Measurements from ENCODE around the gene DNAJC5. TPM values are rescaled to one million over a fixed set of nuclear protein-coding genes. Genes with fewer than 3 reads are reported as not detected.

The DNAJC5 gene
- total RNA-seq, 6 donors from 2014 or later: 44.6 to 66.0 (median 60.7) TPM

DNA sequence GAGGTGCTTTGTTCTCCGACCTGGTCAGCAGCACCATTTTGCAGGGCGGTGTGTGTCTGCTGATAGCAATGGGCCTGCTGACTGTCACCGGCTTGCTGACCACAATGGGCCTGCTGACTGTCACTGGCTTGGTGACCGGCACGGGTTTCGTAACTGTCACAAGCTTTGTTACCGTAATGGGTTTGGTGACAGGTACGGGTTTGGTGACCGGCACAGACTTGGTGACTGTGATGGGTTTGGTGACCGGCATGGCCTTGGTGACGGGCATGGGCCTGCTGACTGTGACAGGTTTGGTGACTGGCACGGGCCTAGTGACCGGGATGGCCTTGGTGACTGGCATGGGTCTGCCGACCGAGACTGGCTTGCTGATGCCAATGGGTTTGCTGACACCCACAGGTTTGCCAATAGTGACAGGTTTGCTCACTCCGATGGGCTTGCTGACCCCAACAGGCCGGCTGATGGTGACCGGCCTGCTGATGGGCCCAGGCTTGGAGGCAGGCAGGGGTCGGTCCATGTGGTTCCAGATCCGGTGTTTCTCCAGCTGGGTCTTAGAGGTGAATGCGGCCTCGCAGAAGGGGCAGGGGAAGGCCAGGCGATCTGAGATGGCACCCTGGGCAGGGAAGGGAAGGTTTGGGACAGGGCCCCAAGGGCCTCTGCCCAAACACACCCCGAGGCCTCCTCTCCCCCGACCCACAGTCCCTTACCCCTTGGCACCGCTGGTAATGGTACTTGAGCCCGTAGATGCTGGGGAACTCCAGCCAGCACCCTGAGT lies 71.4 kb downstream of the DNAJC5 start:
- DNase-seq (peak in 1 of 2 donors; percentile 49), ATAC-seq (ENCODE audit: low FRiP score in 2 of 2) (no peak)
- 94 to 96% methylated on average over 15 to 27 of the region's 27 CpGs for WGBS, 2 donors
- Histone ChIP-seq H3K36me3 (peaks cover 0 to 42% (median 32%) of the 10 kb centered on the region in 4 donors), H3K9me3 (peaks cover 0 to 13% (median 0%) of the 10 kb centered on the region in 4 donors), H3K27ac (no peak overlapping the region), H3K4me1 (peaks cover 16 to 20% (median 17%) of the 10 kb centered on the region in 4 donors), H3K4me3 (no peak overlapping the region), H3K27me3 (no peaks in the 10 kb centered on the region)
- TF ChIP-seq, protein P1, sequence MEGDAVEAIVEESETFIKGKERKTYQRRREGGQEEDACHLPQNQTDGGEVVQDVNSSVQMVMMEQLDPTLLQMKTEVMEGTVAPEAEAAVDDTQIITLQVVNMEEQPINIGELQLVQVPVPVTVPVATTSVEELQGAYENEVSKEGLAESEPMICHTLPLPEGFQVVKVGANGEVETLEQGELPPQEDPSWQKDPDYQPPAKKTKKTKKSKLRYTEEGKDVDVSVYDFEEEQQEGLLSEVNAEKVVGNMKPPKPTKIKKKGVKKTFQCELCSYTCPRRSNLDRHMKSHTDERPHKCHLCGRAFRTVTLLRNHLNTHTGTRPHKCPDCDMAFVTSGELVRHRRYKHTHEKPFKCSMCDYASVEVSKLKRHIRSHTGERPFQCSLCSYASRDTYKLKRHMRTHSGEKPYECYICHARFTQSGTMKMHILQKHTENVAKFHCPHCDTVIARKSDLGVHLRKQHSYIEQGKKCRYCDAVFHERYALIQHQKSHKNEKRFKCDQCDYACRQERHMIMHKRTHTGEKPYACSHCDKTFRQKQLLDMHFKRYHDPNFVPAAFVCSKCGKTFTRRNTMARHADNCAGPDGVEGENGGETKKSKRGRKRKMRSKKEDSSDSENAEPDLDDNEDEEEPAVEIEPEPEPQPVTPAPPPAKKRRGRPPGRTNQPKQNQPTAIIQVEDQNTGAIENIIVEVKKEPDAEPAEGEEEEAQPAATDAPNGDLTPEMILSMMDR (IDR thresholded peaks at IDR 0.05): no peak
- TF ChIP-seq POLR2AphosphoS5 (IDR thresholded peaks at IDR 0.05) (no peak), POLR2A (IDR thresholded peaks at IDR 0.05) (no peak), EP300 (IDR thresholded peaks at IDR 0.05) (no peak)

DNA sequence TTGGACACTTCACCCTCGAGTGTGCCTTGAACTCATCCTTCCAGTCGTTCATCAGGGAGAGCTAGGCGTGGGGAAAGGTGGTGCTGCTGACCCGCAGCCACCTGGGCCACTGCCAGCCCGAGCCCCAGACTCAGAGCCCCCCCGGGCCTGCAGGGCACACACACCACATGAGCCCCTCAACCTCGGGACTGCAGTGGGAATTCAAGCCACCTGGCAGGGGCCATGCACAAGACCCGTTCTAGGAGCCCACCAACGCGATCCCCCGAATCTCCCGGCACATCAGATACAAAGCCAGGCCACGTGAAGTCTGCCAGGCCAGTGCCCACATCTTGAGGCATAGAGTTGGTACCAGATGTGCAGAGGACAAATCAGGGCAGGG lies 72.0 kb downstream of the DNAJC5 start:
- H3K9me3 ChIP-seq: peaks cover 0 to 13% (median 0%) of the 10 kb centered on the region in 4 donors
- no peaks in the 10 kb centered on the region for H3K27me3 ChIP-seq
- DNase-seq (peak in 1 of 2 donors; percentile 63), ATAC-seq (ENCODE audit: low FRiP score in 2 of 2) (no peak)
- WGBS, 2 donors: 93 to 97% methylated on average over 5 to 13 of the region's 13 CpGs
- peaks cover 16 to 23% (median 20%) of the 10 kb centered on the region in 4 donors for H3K4me1 ChIP-seq
- H3K27ac ChIP-seq: no peak overlapping the region
- TF ChIP-seq, protein P1 (IDR thresholded peaks at IDR 0.05): no peak
- no peak for TF ChIP-seq POLR2AphosphoS5 (IDR thresholded peaks at IDR 0.05)
- no peak for TF ChIP-seq POLR2A (IDR thresholded peaks at IDR 0.05)
- TF ChIP-seq EP300 (IDR thresholded peaks at IDR 0.05): no peak
- H3K36me3 ChIP-seq: peaks cover 0 to 37% (median 29%) of the 10 kb centered on the region in 4 donors
- H3K4me3 ChIP-seq: no peak overlapping the region

DNA sequence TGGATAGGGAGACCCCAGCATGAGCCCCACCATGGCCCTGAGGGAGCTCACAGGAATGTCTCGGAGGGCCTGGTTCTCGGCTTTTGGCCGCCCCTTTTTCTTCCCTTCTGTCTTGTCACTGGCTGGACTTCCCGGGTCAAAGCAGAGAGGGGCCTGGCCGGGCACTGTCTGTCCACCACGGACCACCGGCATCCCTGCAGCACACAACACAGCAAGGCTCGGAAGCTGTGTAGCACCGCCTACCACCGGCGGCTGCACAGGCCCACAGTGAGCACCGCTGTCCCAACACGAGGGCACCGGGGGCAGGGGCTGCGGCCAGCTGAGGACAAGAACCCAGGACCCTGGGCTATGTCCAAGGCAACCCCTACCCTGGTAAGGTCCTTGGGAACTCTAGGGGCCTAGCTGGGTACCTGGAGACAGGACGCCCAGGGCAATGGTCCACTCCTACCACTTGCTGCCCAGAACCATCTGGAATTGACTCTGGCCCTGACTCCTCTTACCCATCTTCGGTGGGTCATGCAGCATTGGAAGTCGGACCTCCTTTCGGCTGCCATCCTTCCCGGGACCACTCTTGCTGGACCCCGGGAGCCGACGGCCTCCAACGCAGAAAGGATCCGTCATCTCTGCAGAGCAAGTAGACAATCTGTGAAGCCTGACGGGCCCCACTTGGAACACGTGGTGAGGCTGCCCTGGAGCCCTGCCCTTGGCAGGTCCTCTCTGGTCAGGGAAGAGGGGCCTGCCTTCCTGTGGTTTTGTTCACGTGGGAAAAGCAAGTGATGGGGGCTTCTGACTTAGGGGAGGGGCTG lies 72.6 kb downstream of the DNAJC5 start:
- TF ChIP-seq, protein P1 (IDR thresholded peaks at IDR 0.05): no peak
- TF ChIP-seq POLR2A (IDR thresholded peaks at IDR 0.05) (no peak), EP300 (IDR thresholded peaks at IDR 0.05) (no peak), POLR2AphosphoS5 (IDR thresholded peaks at IDR 0.05) (no peak)
- Histone ChIP-seq H3K27me3 (no peaks in the 10 kb centered on the region), H3K27ac (no peak overlapping the region), H3K36me3 (peaks cover 0 to 31% (median 25%) of the 10 kb centered on the region in 4 donors), H3K9me3 (peaks cover 0 to 13% (median 0%) of the 10 kb centered on the region in 4 donors), H3K4me1 (peaks cover 16 to 29% (median 21%) of the 10 kb centered on the region in 4 donors), H3K4me3 (no peak overlapping the region)
- ATAC-seq (ENCODE audit: low FRiP score in 2 of 2) (no peak), DNase-seq (peak in 1 of 2 donors; percentile 71)
- WGBS, 2 donors: 89 to 97% methylated on average over 14 to 28 of the region's 28 CpGs

DNA sequence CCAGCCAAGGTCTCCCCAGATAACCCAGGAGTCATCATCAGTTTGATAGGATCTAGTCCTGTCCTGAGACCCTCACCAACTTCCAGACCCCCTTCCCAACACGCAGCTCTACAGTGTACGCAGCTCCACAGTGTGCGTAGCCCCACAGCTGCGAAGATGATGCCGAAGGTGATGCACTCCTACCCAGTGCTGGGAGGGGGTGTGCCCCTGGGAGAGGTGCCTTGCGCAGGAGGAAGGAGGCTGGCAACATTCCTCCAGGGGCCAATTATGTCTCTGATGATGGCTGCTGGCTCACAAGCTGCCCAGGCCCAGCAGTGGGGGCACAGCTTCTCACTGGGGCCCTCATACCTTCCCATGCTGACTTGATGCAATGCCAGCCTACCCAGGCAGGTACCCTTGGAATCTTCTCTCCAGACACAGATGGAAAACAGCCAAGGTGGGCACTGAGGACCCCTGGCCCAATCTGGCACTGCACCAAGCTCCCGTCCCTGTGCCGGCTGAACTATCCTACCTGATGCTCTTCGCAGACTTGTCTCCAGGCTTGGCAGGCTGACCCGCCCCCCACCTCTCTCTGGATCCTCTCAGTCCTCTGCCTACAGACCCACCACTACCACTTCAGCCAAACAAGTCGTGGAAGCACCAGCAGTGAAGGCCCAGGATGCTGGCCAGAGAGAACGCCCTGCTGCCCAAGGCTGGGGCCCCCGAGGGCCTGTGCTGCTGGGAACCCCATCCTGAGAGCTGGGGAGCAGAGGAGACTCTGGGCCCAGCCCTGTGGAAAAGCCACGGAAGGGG lies 73.4 kb downstream of the DNAJC5 start:
- WGBS, 2 donors: 76 to 82% methylated on average over 9 to 14 of the region's 14 CpGs
- H3K4me3 ChIP-seq: peak overlapping the region in 3 of 4 donors; percentile 72 to 82 (median 75)

More for the DNA sequence above, 73.4 kb downstream of the DNAJC5 start:
- Histone ChIP-seq H3K27ac (peak overlapping the region in 3 of 4 donors; percentile 51 to 75 (median 65)), H3K36me3 (peaks cover 0 to 23% (median 17%) of the 10 kb centered on the region in 4 donors), H3K27me3 (no peaks in the 10 kb centered on the region), H3K9me3 (peaks cover 0 to 13% (median 0%) of the 10 kb centered on the region in 4 donors), H3K4me1 (peaks cover 17 to 34% (median 24%) of the 10 kb centered on the region in 4 donors)
- ATAC-seq (ENCODE audit: low FRiP score in 2 of 2) (no peak), DNase-seq (peak in 1 of 2 donors; percentile 55)
- TF ChIP-seq POLR2AphosphoS5 (IDR thresholded peaks at IDR 0.05) (no peak), POLR2A (IDR thresholded peaks at IDR 0.05) (no peak), EP300 (IDR thresholded peaks at IDR 0.05) (no peak)
- TF ChIP-seq, protein P1 (IDR thresholded peaks at IDR 0.05): no peak

Data from upper lobe of left lung (tissue), 6 donors.